Ishikawa (cell line): ENCODE data around the gene MRM2.

Experiments
- CEBPB ChIP-seq: IDR thresholded peaks from 2 replicates; pipeline ENCODE4 v1.6.1; 2012
- CREB1 ChIP-seq: IDR thresholded peaks from 2 replicates; pipeline ENCODE4 v1.6.1; 2012; ENCODE audit warnings: low read depth
- EGR1 ChIP-seq: IDR thresholded peaks from 2 replicates; pipeline ENCODE4 v1.6.1; 2012
- EP300 ChIP-seq: IDR thresholded peaks from 2 replicates; pipeline ENCODE4 v1.6.1; 2012; ENCODE audit warnings: borderline replicate concordance
- FOXM1 ChIP-seq: IDR thresholded peaks from 2 replicates; pipeline ENCODE4 v1.6.1; 2012; ENCODE audit warnings: low read depth, borderline replicate concordance
- MAX ChIP-seq: IDR thresholded peaks from 2 replicates; pipeline ENCODE4 v1.6.1; 2012
- NFIC ChIP-seq: IDR thresholded peaks from 2 replicates; pipeline ENCODE4 v1.6.1; 2012
- RAD21 ChIP-seq: IDR thresholded peaks from 2 replicates; pipeline ENCODE4 v1.6.1; 2012; ENCODE audit warnings: low read depth
- REST ChIP-seq: IDR thresholded peaks from 2 replicates; pipeline ENCODE4 v1.6.1; 2012; ENCODE audit warnings: low read depth, mild to moderate bottlenecking
- TAF1 ChIP-seq: IDR thresholded peaks from 2 replicates; pipeline ENCODE4 v1.6.1; 2012; ENCODE audit warnings: low read depth, mild to moderate bottlenecking
- TCF12 ChIP-seq: IDR thresholded peaks from 2 replicates; pipeline ENCODE4 v1.6.1; 2012; ENCODE audit warnings: low read depth
- USF1 ChIP-seq: IDR thresholded peaks from 2 replicates; pipeline ENCODE4 v1.6.1; 2012
- YY1 ChIP-seq: IDR thresholded peaks from 2 replicates; pipeline ENCODE4 v1.6.1; 2012; ENCODE audit warnings: low read depth
- ZBTB7A ChIP-seq: IDR thresholded peaks from 2 replicates; pipeline ENCODE4 v1.6.1; 2012; ENCODE audit warnings: low read depth

GRCh38 chr7:2209961-2210323, 32.1 kb downstream of the MRM2 start:
- no peak for TF ChIP-seq TAF1
- TF ChIP-seq REST = no peak
- no peak for TF ChIP-seq CREB1
- no peak for TF ChIP-seq FOXM1
- no peak for TF ChIP-seq EP300
- no peak for TF ChIP-seq TCF12
- TF ChIP-seq ZBTB7A = no peak
- no peak for TF ChIP-seq RAD21
- TF ChIP-seq EGR1 = no peak
- no peak for TF ChIP-seq MAX
- no peak for TF ChIP-seq YY1
- no peak for TF ChIP-seq CEBPB
- no peak for TF ChIP-seq NFIC
- no peak for TF ChIP-seq USF1
